Ectodermal cell (in vitro differentiated cells): ENCODE data around the gene BARX2.

ENCODE experiments used
- H3K27ac ChIP-seq: 2 replicates; pipeline ENCODE4 v1.7.0; 2013; ENCODE audit warnings: mild to moderate bottlenecking, low read depth, low read length; ENCODE audit not compliant: insufficient read depth, poor library complexity, severe bottlenecking
- H3K27me3 ChIP-seq: 2 replicates; pipeline ENCODE4 v1.7.0; 2013; ENCODE audit warnings: mild to moderate bottlenecking, low read length; ENCODE audit not compliant: insufficient read depth, control insufficient read depth, poor library complexity, severe bottlenecking
- H3K36me3 ChIP-seq: one replicate; pipeline ENCODE4 v1.7.0; 2013; ENCODE audit warnings: low read length; ENCODE audit not compliant: control insufficient read depth, insufficient read depth
- H3K4me1 ChIP-seq: one replicate; pipeline ENCODE4 v1.7.0; 2013; ENCODE audit warnings: low read length; ENCODE audit not compliant: control insufficient read depth, insufficient read depth
- H3K4me3 ChIP-seq: 2 replicates; pipeline ENCODE4 v1.7.0; 2013; ENCODE audit warnings: low read depth, low read length, control low read depth; ENCODE audit not compliant: insufficient read depth
- H3K9me3 ChIP-seq: 2 replicates; pipeline ENCODE4 v1.7.0; 2013; ENCODE audit warnings: mild to moderate bottlenecking, low read length, moderate library complexity; ENCODE audit not compliant: control insufficient read depth
- WGBS, 2 experiments: methylation state at CpG; one replicate each; pipeline ENCODE4 v1.1.7; 2013; ENCODE audit warnings: missing lambda C conversion rate in 2 of 2; 5-methylcytosine and 5-hydroxymethylcytosine counted together

BARX2 gene

GRCh38 chr11:129384415-129384814, 8.8 kb downstream of the BARX2 start:
- H3K4me1 ChIP-seq, result no peaks in the 10 kb centered on the region
- H3K4me3 ChIP-seq, result no peak overlapping the region
- peaks cover 5% of the 10 kb centered on the region for H3K27me3 ChIP-seq
- H3K36me3 ChIP-seq, result no peaks in the 10 kb centered on the region
- no peaks in the 10 kb centered on the region for H3K9me3 ChIP-seq
- WGBS, 2 experiments, result 92 to 96% methylated on average over 3 of the region's 3 CpGs
- no peak overlapping the region for H3K27ac ChIP-seq

- Histone ChIP-seq H3K27ac (no peak overlapping the region), H3K36me3 (no peaks in the 10 kb centered on the region), H3K27me3 (no peaks in the 10 kb centered on the region), H3K9me3 (no peaks in the 10 kb centered on the region), H3K4me1 (no peaks in the 10 kb centered on the region), H3K4me3 (no peak overlapping the region)
- 90% methylated on average over 2 of the region's 2 CpGs for WGBS, 2 experiments
These were observed 10.2 kb downstream of the BARX2 start for GRCh38 chr11:129385801-129386200.

DNA sequence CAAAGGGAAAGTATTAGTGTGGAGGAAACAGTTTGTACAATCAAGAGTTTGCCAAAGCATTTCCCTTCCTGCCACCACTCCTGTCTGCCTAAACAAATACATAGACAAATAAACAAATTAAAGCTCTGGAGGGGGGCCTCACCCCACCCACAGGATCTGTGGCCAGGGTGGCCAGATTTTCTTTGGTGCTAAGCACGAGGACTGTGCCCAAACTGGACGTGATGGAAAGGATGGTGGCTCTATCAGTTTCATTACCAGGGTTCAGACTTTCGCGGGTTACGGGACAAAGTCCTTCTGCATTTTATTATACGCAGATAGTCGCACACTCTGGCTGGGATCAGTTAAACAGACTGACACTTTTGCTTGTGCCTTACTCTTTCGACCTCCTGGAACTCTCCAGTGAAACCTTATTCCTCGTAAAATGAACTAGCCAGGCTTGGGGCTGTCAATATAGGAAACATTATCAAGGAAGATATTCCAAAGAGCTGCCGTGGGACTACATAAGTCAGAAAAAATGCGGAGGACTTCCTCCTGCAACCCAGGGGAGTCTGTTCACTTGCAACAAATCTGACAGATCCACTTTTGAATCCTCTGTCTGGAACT, 11.2 kb downstream of the BARX2 start:
- no peaks in the 10 kb centered on the region for H3K36me3 ChIP-seq
- WGBS, 2 experiments, result 90% methylated on average over 11 of the region's 11 CpGs
- H3K27me3 ChIP-seq, result no peaks in the 10 kb centered on the region
- no peaks in the 10 kb centered on the region for H3K9me3 ChIP-seq
- no peaks in the 10 kb centered on the region for H3K4me1 ChIP-seq
- no peak overlapping the region for H3K27ac ChIP-seq
- H3K4me3 ChIP-seq, result no peak overlapping the region

DNA sequence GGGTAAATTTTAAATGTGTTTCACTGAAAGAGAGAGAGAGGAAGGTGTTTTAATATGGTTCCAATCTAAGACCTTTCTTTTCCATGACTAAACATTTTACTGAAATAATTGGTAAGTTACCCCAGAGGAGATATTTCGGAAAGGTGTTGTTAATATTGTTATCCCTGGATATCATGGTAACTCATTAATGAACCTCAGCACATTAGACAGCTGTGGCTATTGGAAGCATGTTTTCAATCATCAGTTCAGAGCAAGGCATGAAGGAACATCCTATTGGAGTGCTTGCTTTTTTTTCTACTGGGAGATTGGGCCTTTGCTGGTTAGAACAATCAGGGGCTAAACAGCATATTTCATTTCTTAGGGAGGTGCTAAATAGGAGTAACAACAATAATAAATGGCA, 11.8 kb downstream of the BARX2 start:
- no peaks in the 10 kb centered on the region for H3K36me3 ChIP-seq
- 75 to 91% methylated on average over 1 of the region's 1 CpG for WGBS, 2 experiments
- no peaks in the 10 kb centered on the region for H3K9me3 ChIP-seq
- no peaks in the 10 kb centered on the region for H3K4me1 ChIP-seq
- no peaks in the 10 kb centered on the region for H3K27me3 ChIP-seq
- no peak overlapping the region for H3K27ac ChIP-seq
- no peak overlapping the region for H3K4me3 ChIP-seq

- Histone ChIP-seq H3K9me3 (no peaks in the 10 kb centered on the region), H3K4me3 (no peak overlapping the region), H3K4me1 (no peaks in the 10 kb centered on the region), H3K27ac (no peak overlapping the region), H3K27me3 (no peaks in the 10 kb centered on the region), H3K36me3 (no peaks in the 10 kb centered on the region)
- WGBS, 2 experiments, result 100% methylated on average over 2 of the region's 2 CpGs; no CpG with 5 or more reads in 1 of the 2 experiments
These were observed 13.2 kb downstream of the BARX2 start for GRCh38 chr11:129388824-129389223.

GRCh38 chr11:129390303-129390821, 14.7 kb downstream of the BARX2 start:
- Histone ChIP-seq H3K4me3 (no peak overlapping the region), H3K9me3 (no peaks in the 10 kb centered on the region), H3K27me3 (no peaks in the 10 kb centered on the region), H3K4me1 (no peaks in the 10 kb centered on the region), H3K36me3 (no peaks in the 10 kb centered on the region), H3K27ac (no peak overlapping the region)
- 92 to 94% methylated on average over 4 of the region's 4 CpGs for WGBS, 2 experiments

DNA sequence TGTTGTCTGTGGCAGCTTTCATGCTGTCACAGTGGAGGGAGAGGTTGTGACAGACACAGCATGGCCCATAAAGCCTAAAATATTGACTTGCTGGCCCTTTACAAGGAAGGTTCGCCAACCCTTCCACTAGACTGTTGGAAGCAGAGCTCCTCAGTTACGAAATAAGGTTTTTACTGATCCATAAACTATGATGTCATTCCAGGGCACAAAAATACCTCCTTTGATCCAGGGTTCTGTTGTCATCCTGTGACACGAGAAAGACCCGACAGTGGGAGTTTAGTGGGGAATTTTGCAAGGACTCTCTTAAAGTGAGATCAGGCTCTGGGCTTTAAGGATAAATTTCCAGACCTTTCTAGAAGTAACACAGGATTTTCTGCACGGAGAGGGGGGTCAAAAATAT, 15.7 kb downstream of the BARX2 start:
- WGBS, 2 experiments, result 90 to 92% methylated on average over 5 of the region's 5 CpGs
- Histone ChIP-seq H3K27me3 (no peaks in the 10 kb centered on the region), H3K36me3 (no peaks in the 10 kb centered on the region), H3K9me3 (no peaks in the 10 kb centered on the region), H3K4me3 (no peak overlapping the region), H3K4me1 (no peaks in the 10 kb centered on the region), H3K27ac (no peak overlapping the region)

DNA sequence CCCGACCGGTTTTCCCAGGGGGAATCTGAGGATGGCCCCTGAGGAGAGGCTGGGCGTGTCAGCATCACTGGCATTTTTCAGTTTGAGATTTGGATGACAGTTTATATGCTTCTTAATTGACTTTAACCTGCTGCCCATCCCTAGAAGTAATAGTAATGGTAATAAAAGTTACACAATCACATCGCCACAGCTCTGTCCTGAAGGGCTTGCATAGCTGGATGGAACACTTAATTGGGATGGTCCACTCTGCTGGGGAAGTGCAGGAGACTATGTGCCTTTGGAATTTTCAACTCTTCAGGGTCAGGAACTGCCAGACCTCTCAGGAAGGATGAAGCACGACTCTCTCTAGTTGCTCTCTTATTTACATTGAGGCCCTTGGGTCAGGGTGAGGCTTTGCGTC, 16.2 kb downstream of the BARX2 start:
- Histone ChIP-seq H3K27me3 (no peaks in the 10 kb centered on the region), H3K9me3 (no peaks in the 10 kb centered on the region), H3K27ac (no peak overlapping the region), H3K4me1 (no peaks in the 10 kb centered on the region), H3K4me3 (no peak overlapping the region), H3K36me3 (no peaks in the 10 kb centered on the region)
- WGBS, 2 experiments, result 85% methylated on average over 6 of the region's 6 CpGs

DNA sequence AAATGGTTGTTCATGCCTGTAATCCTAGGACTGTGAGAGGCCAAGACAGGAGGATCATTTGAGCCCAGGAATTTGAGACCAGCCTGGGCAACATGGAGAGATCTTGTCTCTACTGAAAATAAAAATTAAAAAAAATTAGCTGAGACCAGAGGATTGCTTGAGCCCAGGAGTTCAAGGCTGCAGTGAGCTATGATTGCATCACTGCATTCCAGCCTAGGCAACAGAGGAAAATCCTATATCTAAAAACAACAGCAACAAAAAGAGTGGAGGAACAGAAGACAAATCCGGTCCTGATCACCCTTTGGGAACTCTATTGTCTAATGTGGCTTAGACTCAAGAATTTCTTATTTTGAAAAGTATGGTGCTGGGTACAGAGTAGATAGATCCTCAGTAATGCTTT, 17.3 kb downstream of the BARX2 start:
- Histone ChIP-seq H3K36me3 (no peaks in the 10 kb centered on the region), H3K27ac (no peak overlapping the region), H3K4me3 (no peak overlapping the region), H3K9me3 (no peaks in the 10 kb centered on the region), H3K27me3 (no peaks in the 10 kb centered on the region), H3K4me1 (no peaks in the 10 kb centered on the region)
- 86 to 100% methylated on average over 1 of the region's 1 CpG for WGBS, 2 experiments

DNA sequence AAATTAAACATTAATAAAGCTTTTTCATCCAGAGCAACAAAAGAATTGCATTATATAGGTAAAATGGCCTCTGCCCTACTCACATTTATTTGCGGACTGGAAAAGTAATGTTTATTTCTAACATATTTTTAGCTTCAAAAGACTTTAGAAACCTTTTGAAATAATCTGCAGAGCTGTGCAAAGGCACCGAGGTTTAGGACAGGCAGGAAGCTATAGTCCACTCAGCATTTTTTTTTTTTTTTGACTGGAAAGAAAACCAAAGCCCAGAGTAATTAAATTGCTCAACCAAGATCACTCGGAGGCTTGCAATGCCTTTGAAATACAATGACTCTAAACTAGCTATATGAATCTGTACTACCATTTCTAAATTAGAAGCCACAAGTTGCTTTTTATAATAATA, 19.1 kb downstream of the BARX2 start:
- no peak overlapping the region for H3K27ac ChIP-seq
- WGBS, 2 experiments, result 86 to 92% methylated on average over 1 to 3 of the region's 3 CpGs
- H3K27me3 ChIP-seq, result no peaks in the 10 kb centered on the region
- H3K4me3 ChIP-seq, result no peak overlapping the region
- H3K36me3 ChIP-seq, result no peaks in the 10 kb centered on the region
- no peaks in the 10 kb centered on the region for H3K4me1 ChIP-seq
- no peaks in the 10 kb centered on the region for H3K9me3 ChIP-seq

GRCh38 chr11:129395432-129395831, 19.8 kb downstream of the BARX2 start:
- Histone ChIP-seq H3K4me1 (no peaks in the 10 kb centered on the region), H3K9me3 (no peaks in the 10 kb centered on the region), H3K27me3 (no peaks in the 10 kb centered on the region), H3K36me3 (no peaks in the 10 kb centered on the region), H3K27ac (peak overlapping the region; percentile 4), H3K4me3 (no peak overlapping the region)
- 70 to 76% methylated on average over 9 of the region's 9 CpGs for WGBS, 2 experiments
